NCI-H460 (cell line): ENCODE results near the gene PUS3. TPM values are rescaled to one million over a fixed set of nuclear protein-coding genes. Genes with fewer than 3 reads are reported as not detected.

Experiments
- DNase-seq: peaks from one replicate; pipeline ENCODE4 v3.0.0-alpha.2; 2016; ENCODE audit warnings: low read depth; ENCODE audit errors: extremely low read depth
- polyA plus RNA-seq: library from polyadenylated mRNA; depleted of rRNA; stranded (reverse); fragments of >200 nt; gene quantifications from 2 replicates; pipeline ENCODE4 v1.2.3, GENCODE V29; 2014; cell fraction: nucleus; rRNA removed
- total RNA-seq: library from RNA; depleted of rRNA; stranded (reverse); fragments of >200 nt; shearing (Covaris generic); gene quantifications from 2 replicates; pipeline ENCODE4 v1.2.3, GENCODE V29; 2014; rRNA removed

Gene PUS3, protein sequence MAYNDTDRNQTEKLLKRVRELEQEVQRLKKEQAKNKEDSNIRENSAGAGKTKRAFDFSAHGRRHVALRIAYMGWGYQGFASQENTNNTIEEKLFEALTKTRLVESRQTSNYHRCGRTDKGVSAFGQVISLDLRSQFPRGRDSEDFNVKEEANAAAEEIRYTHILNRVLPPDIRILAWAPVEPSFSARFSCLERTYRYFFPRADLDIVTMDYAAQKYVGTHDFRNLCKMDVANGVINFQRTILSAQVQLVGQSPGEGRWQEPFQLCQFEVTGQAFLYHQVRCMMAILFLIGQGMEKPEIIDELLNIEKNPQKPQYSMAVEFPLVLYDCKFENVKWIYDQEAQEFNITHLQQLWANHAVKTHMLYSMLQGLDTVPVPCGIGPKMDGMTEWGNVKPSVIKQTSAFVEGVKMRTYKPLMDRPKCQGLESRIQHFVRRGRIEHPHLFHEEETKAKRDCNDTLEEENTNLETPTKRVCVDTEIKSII
- 17.2 and 17.9 TPM in 2 replicates for total RNA-seq
- polyA plus RNA-seq, result 6.3 and 13.5 TPM in 2 replicates

GRCh38 chr11:125902927-125903710, at the start of gene PUS3:
Gene PUS3 (minus strand): TSS chr11:125903206. CDS start chr11:125896284, 6,922 bp downstream.
- DNase-seq, result peak; percentile 74

DNA sequence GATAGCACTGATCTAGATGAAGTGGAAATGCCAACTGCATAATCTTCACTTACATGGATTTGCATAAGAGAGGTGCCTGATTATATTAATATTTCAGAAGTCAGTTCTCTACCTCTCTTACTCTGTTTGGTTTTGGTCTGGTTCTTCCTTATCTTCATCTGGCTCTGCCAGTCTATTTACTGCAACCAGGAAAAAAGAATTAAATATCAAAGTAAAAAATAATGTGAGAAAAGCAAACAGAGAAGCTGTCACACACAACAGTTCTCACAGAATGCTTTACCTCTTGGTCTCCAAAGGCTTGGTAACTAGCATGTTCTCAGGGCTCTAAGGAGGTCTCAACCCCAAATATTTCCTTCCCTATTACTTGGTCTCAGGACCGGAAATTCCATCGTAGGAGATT, 49.6 kb upstream of the PUS3 start:
- DNase-seq, result no peak

DNA sequence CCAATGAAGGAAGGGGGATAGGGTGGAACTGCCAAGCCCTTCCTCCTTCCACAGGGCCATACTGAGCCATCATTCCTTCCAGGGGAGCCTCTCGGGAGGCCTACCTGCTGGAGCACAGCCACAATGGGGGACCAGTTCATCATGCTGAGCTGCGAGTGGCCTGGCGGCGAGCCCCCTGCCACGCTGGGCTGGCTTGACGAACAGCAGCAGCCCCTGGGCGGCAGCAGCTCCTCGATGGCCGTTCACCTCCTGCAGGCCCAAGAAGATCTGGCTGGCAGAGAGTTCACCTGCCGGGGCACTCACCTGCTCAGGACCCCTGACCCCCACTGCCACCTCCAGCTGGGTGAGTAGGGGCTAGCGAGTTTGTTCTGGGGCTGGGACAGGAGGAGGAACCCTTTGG, 48.7 kb upstream of the PUS3 start:
- DNase-seq, result no peak

DNA sequence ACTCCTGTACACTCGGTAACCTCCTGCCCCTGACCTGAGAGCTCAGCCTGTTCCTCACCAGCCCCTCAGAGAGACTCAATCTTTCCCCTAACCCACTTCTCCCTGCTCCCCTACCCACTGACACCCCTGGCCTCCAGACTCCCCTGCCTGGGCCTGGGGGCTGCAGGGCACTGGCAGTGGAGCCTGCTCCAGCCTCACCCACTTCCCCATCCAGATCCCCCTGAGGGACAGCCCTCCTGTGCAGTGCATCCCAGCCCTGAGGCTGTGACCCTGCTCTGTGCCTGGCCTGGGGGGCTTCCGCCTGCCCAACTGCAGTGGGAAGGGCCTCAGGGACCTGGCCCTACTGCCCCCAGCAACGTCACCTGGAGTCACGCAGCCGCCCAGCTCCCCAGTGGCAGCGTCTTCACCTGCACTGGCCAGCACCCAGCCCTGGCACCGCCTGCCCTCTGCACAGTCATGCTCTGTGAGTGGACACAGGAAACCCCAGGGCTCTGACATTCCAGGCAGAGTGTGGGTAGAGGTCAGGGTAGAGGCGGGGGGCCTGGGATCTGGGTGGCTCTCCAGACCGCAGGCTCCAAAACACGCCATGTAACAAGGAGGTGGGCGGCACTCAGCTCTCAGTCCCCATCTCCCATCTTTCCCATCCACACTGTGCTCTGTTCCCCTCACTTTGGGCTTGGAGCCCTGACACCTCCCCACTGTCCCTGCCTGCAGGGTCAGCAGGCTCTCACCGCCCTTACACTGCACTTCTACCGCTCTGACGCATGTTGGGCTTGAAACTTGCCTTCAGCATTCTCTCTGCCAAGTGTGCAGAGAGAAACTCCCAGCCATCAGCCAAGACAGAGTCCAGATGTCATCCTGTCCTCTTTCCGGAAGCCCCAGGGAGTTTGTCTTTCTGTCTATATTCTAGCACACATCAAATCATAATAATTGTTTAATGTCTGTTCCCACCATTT, 48.0 kb upstream of the PUS3 start:
- DNase-seq, result no peak

DNA sequence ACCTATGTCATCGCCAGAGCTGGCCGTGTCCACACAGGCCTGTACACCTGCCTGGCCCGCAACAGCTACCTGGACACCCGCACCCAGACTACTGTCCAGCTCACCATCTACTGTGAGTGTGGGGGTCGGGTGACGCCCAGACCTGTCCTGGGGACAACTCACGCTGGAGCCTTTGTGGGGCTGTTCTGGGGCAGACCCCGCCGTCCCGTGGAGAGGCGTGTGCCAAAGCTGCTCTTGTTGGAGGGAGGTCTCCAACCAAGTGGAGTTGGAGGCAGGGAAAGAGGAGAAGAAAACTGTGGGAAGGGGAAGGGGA, 47.1 kb upstream of the PUS3 start:
- no peak for DNase-seq

DNA sequence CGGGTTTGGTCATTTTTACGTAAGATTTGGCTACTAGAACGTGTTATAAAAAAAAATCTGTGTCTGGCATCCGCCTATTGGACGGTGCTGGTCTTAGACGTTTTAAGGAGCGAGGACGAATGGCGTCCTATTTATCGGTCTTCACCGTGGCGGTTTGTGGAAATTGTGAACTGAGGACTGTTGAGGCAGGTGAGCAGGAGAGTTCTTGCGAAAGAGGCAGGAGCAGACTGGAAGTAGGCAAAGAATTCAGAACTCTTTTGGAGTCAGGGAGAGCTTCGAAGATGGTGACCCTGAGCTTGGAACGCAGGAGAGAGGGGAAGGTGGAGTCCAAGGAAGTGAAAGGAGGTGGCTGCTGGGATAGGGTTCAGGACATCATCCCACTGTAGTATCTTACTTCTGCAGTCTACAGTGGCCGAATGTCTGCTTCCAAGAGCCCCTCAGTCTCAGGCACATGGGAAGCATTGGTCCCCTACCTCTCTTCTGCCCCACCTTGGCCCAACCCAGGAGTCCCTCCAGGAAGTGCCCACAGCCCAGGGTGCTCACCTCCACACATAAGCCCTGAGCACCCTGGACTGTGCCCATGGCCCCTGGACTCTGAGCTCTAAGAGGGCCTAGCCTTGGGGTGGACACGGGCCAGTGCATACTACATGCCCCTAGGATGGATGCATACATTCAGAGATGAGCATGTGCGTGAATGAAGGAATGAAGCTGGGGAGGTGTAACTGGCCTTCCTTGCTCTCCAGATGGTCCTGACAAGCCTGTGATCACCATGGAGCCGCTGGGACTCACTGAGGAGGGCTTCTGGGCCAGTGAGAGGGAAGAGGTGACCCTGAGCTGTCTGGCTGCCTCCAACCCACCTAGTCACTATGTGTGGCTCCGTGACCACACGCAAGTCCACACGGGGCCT, 46.5 kb upstream of the PUS3 start:
- no peak for DNase-seq

GRCh38 chr11:125948278-125949051, 45.5 kb upstream of the PUS3 start:
- no peak for DNase-seq

DNA sequence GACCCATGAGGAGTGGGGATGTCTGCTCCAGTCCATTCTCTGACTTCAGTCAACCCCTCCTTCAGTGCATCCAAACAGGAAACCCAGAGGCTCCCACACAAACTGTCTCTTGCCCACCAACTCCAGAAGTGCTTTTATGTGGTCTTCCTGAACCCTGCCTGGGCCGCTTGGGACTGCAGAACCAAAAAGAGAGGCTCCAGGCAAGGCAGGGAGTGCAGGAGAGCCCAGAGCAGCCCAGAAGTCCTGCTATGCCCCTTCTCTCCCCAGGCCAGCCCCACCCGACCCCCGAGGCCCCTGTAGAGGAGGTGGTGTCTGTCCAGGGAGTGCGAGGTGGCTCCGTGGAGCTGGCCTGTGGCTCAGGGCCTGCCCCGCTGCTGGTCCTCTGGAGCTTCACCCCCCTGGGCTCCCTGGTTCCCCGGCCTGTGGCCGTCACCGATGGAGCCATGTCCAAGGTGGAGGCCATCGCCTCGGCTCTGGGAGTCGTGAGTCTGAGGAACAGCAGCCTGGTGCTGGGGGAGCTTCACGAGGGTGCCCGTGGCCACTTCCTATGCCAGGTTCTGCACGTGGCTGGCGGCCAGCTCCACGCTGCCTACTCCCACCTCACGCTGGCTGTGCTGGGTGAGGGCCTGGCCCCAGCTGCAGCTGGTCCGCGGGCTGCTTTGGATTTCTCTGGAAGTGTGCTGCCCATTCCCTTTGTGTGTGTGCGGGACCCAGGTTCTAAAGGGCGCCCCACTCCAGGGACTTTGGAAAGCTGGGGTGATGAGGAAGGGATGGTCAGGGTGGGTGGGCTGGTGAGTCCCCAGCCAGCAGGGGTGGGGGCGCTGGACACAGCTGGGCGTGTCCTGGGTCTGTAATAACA, 44.6 kb upstream of the PUS3 start:
- no peak for DNase-seq

GRCh38 chr11:125946712-125947418, 43.9 kb upstream of the PUS3 start:
- no peak for DNase-seq

GRCh38 chr11:125945797-125946520, 43.0 kb upstream of the PUS3 start, which contains the start of gene VSIG10L2:
Gene VSIG10L2 (plus strand): TSS chr11:125946044. CDS start chr11:125946056, 12 bp downstream.
- no peak for DNase-seq

DNA sequence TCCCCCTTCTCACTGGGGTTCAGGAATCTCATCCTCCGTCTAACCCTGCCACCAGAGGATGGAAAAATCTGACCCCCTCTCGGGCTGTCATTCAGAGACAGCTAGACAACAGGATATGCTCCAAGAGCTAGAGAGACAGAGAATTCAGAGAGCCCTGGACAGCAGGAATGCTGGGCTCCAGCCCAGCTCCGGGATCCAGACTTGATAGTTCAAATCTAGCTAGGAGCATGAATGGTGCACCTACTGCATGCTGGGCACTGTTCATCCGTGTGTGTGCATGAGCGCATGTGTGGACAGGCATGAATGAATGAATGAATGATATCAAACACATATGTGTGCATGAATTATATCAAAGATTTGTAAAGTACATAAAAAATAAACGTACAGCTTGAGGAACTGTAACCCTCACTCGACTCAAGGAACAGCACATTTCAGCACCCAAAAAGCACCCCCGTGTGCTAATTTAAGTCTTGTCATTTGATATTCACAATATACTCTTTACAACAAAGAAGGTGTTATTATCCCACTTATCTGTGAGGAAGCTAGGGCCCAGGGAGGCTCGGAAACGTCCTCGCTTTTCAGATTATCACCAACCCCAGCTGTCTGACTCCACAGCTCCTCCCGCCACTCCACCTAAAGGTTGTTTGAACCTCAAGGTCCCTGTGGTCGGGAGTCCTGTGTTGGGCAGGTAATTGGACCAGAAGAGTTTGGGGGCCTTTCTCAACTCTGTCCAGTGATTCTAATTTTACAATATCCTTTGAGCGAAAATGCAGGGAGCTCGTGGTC, 42.2 kb upstream of the PUS3 start:
- DNase-seq, result no peak

DNA sequence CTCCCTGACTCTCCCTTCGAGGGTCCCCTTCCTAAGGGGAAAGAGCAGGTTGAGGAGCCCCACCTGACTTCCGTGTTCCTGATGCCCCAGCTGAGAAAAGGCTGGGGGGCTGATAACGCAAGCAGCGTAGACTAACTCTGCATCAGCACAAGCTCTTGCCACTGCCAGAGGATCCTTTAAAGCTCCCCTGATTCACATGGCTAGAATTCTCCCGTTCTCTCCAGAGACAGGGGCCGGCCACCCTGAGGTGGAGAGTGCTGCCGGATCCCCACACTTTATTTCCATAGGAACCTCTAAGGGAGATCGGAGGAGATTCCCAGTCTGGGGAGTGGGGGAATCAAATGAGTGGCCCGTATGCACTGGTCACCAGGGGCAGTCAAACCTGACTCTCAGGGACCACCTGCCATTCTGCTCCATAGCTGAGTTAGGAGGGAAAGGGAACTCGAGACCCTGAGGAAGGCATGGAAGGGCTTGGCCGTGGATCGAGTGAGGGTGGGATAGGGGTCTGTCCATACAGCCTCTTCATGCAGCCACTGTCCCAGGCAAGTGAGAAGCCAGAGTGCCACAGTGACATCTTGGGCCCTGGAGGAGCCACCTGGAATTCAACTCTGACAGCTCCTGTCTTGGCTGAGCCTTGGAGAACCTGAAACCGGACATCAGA, 41.5 kb upstream of the PUS3 start:
- DNase-seq, result no peak

GRCh38 chr11:125943661-125944349, 40.8 kb upstream of the PUS3 start:
- DNase-seq, result no peak

DNA sequence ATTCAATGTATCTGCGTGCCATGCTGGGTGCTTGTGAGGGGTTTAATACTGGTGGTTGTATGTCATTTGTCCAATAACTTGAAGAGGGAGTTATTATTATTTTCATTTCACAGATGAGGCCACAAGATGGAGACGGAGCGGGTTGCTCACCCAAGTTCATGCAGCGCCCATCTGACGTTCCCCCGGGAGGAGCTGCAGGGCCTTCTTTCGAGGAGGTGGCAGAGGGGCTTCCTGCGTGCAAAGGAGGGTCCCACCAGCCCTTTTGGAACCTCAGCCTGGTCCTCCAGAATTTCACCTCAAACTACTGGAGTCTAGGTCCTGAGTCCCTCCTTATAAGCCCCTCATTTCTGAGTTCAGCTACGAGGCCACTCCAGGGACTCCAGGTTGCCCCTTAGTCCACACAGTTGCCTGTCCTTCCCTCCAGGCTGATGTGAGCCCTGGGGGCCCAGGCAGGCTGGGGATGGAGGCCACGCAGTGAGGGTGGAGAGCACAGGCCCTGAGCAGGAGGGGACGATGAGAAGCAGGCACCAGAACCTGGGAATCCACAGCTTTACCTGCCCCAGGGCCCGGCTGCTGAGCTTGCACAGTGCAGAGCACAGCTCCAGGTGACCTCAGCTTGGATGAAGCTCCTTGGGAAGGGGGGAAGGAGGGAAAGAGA, 39.9 kb upstream of the PUS3 start:
- DNase-seq, result no peak
